ENCODE results near the gene RBM17. TPM values are rescaled to one million over a fixed set of nuclear protein-coding genes. Genes with fewer than 3 reads are reported as not detected.
A peak's percentile ranks its signal among the peaks of the same experiment; 100 is the strongest.

RBM17 gene
- total RNA-seq, 3 donors from 2014 or later (not counting 1 experiment from before 2014, with no cell fraction given): 120 to 147 (median 147) TPM

- Histone ChIP-seq H3K4me3 (ENCODE audit: low read length) (no peak overlapping the region), H3K4me1 (ENCODE audit: control insufficient read depth, insufficient read depth, low read length) (no peaks in the 10 kb centered on the region), H3K27ac (ENCODE audit: low read length) (no peak overlapping the region), H3K36me3 (ENCODE audit: control insufficient read depth, insufficient read depth, low read length) (peaks cover 66% of the 10 kb centered on the region), H3K9me3 (ENCODE audit: control insufficient read depth, insufficient read depth, low read length) (no peaks in the 10 kb centered on the region), H3K27me3 (ENCODE audit: control insufficient read depth, insufficient read depth, low read length) (no peaks in the 10 kb centered on the region)
- H3K9me3 Mint-ChIP-seq: no peaks in the 10 kb centered on the region
- H3K4me1 Mint-ChIP-seq: peaks cover 0 to 4% of the 10 kb centered on the region in 2 donors
- no peak for TF ChIP-seq CTCF (IDR thresholded peaks at IDR 0.05)
- DNase-seq (peak in 1 of 2 donors; percentile 28), ATAC-seq (no peak)
- intact Hi-C loops (cut with micrococcal nuclease): no loop called here
- peak overlapping the region in 1 of 2 donors; percentile 3 for H3K27ac Mint-ChIP-seq
- no peaks in the 10 kb centered on the region for H3K27me3 Mint-ChIP-seq (ENCODE audit: low read depth in 2 of 2)
- WGBS (ENCODE audit: insufficient coverage): 100% methylated on average over 2 of the region's 4 CpGs
- no peak overlapping the region for H3K4me3 Mint-ChIP-seq
- peaks cover 37% of the 10 kb centered on the region for H3K36me3 Mint-ChIP-seq
These were observed 26.0 kb downstream of the RBM17 start for GRCh38 chr10:6114805-6115341.

GRCh38 chr10:6115411-6115810 is 26.6 kb downstream of the RBM17 start:
- Mint-ChIP-seq H3K27ac (no peak overlapping the region), H3K27me3 (ENCODE audit: low read depth in 2 of 2) (no peaks in the 10 kb centered on the region), H3K4me1 (peaks cover 0 to 3% of the 10 kb centered on the region in 2 donors), H3K36me3 (peaks cover 32% of the 10 kb centered on the region), H3K9me3 (no peaks in the 10 kb centered on the region), H3K4me3 (no peak overlapping the region)
- intact Hi-C loops (cut with micrococcal nuclease): no loop called here
- Histone ChIP-seq H3K9me3 (ENCODE audit: control insufficient read depth, insufficient read depth, low read length) (no peaks in the 10 kb centered on the region), H3K4me1 (ENCODE audit: control insufficient read depth, insufficient read depth, low read length) (no peaks in the 10 kb centered on the region), H3K27ac (ENCODE audit: low read length) (no peak overlapping the region), H3K36me3 (ENCODE audit: control insufficient read depth, insufficient read depth, low read length) (peaks cover 61% of the 10 kb centered on the region), H3K4me3 (ENCODE audit: low read length) (no peak overlapping the region), H3K27me3 (ENCODE audit: control insufficient read depth, insufficient read depth, low read length) (no peaks in the 10 kb centered on the region)
- DNase-seq: no peak
- no peak for ATAC-seq
- 97% methylated on average over 4 of the region's 4 CpGs for WGBS (ENCODE audit: insufficient coverage)
- no peak for TF ChIP-seq CTCF (IDR thresholded peaks at IDR 0.05)

- no peaks in the 10 kb centered on the region for H3K4me1 ChIP-seq (ENCODE audit: control insufficient read depth, insufficient read depth, low read length)
- no peaks in the 10 kb centered on the region for H3K9me3 ChIP-seq (ENCODE audit: control insufficient read depth, insufficient read depth, low read length)
- Mint-ChIP-seq H3K4me3 (no peak overlapping the region), H3K36me3 (peaks cover 32% of the 10 kb centered on the region), H3K27ac (no peak overlapping the region), H3K4me1 (no peaks in the 10 kb centered on the region), H3K9me3 (no peaks in the 10 kb centered on the region), H3K27me3 (ENCODE audit: low read depth in 2 of 2) (no peaks in the 10 kb centered on the region)
- DNase-seq: no peak
- no peak for TF ChIP-seq CTCF (IDR thresholded peaks at IDR 0.05)
- WGBS (ENCODE audit: insufficient coverage): 93% methylated on average over 3 of the region's 3 CpGs
- no peak for ATAC-seq
- H3K27ac ChIP-seq (ENCODE audit: low read length): no peak overlapping the region
- intact Hi-C loops (cut with micrococcal nuclease): no loop called here
- H3K27me3 ChIP-seq (ENCODE audit: control insufficient read depth, insufficient read depth, low read length): no peaks in the 10 kb centered on the region
- H3K4me3 ChIP-seq (ENCODE audit: low read length): no peak overlapping the region
- H3K36me3 ChIP-seq (ENCODE audit: control insufficient read depth, insufficient read depth, low read length): peaks cover 57% of the 10 kb centered on the region
These were observed 27.1 kb downstream of the RBM17 start for GRCh38 chr10:6115824-6116350.

GRCh38 chr10:6116806-6117205 is 28.0 kb downstream of the RBM17 start:
- no peaks in the 10 kb centered on the region for H3K9me3 Mint-ChIP-seq
- intact Hi-C loops (cut with micrococcal nuclease): no loop called here
- DNase-seq: no peak

More at GRCh38 chr10:6116806-6117205, 28.0 kb downstream of the RBM17 start:
- H3K4me3 ChIP-seq (ENCODE audit: low read length): no peak overlapping the region
- Mint-ChIP-seq H3K4me1 (no peaks in the 10 kb centered on the region), H3K36me3 (peaks cover 28% of the 10 kb centered on the region), H3K4me3 (no peak overlapping the region), H3K27ac (no peak overlapping the region), H3K27me3 (ENCODE audit: low read depth in 2 of 2) (no peaks in the 10 kb centered on the region)
- H3K27me3 ChIP-seq (ENCODE audit: control insufficient read depth, insufficient read depth, low read length): no peaks in the 10 kb centered on the region
- ATAC-seq: no peak
- H3K36me3 ChIP-seq (ENCODE audit: control insufficient read depth, insufficient read depth, low read length): peaks cover 51% of the 10 kb centered on the region
- WGBS (ENCODE audit: insufficient coverage): no CpG with 5 or more reads among the region's 1 CpG
- H3K27ac ChIP-seq (ENCODE audit: low read length): no peak overlapping the region
- TF ChIP-seq CTCF (IDR thresholded peaks at IDR 0.05): no peak
- H3K4me1 ChIP-seq (ENCODE audit: control insufficient read depth, insufficient read depth, low read length): no peaks in the 10 kb centered on the region
- H3K9me3 ChIP-seq (ENCODE audit: control insufficient read depth, insufficient read depth, low read length): no peaks in the 10 kb centered on the region

All from natural killer cell (primary cell).